ENCODE results near the gene TMEM182. TPM values are rescaled to one million over a fixed set of nuclear protein-coding genes. Genes with fewer than 3 reads are reported as not detected.

TMEM182 gene
- total and polyA plus RNA-seq, 2 of the 4 experiments (the other 2 are of a cell fraction) = 1.3 to 1.4 TPM

DNA sequence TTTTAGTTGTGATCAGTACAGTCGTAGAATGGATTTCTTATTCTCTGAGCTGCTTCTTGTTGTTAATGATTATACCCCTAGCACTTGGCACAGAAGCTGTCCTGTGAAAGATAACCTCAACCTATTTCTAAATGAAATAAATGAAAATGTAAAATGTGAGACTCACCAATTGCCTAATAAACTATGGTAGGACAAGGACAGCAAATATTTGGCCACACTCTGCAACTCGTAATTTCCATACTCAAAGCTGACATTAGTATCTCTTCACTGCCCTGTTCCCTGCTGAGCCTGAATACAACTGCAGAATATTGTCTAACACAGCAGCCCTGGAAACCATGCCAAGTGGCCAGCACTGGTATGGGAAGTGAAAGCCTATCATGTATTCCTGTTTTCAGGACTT, 34.5 kb downstream of the TMEM182 start:
- intact Hi-C loops (cut with micrococcal nuclease) = no loop called here
- WGBS, 2 experiments (ENCODE audit: extremely low coverage in 2 of 2, insufficient read length in 1 of 2) = no CpG with 5 or more reads among the region's 2 CpGs

More for the DNA sequence above, 34.5 kb downstream of the TMEM182 start:
- ChIA-PET CTCF (interaction anchor here (1.0 kb wide), 1 partner anchor 44 kb away, joined by 3 read pairs; no protein-coding TSS in a partner anchor), POLR2A (ENCODE audit: unreplicated experiment) (no interaction called here)
- TF ChIP-seq CHD1 (IDR thresholded peaks at IDR 0.05; ENCODE audit: low read depth, low read length) (no peak), SMC3 (IDR thresholded peaks at IDR 0.05; ENCODE audit: low read depth, low read length) (no peak)
- H2AK9ac ChIP-seq (replicated peaks; ENCODE audit: low read depth, low read length, poor library complexity) = no peak overlapping the region
- no peak overlapping the region for H3K4me3 ChIP-seq (ENCODE audit: insufficient read depth, low read depth, low read length)
- H4K5ac ChIP-seq (ENCODE audit: low read depth, low read length) = no peak overlapping the region
- DNase-seq (no peak), ATAC-seq (ENCODE audit: low read depth) (no peak)
- H3K9me3 ChIP-seq (ENCODE audit: control insufficient read depth, insufficient read depth, low read length) = peaks cover 4% of the 10 kb centered on the region
- H4K8ac ChIP-seq (ENCODE audit: low read depth in 2 of 2, low read length in 2 of 2) = no peak overlapping the region
- H3K23ac ChIP-seq (ENCODE audit: low read depth, low read length) = no peak overlapping the region
- no peak overlapping the region for H2BK120ac ChIP-seq (ENCODE audit: low read depth, low read length)
- H3K56ac ChIP-seq (ENCODE audit: extremely low read depth, insufficient read depth, low read length) = no peak overlapping the region
- no peak overlapping the region for H2AK5ac ChIP-seq (ENCODE audit: low read depth, low read length)
- no peak overlapping the region for H3K14ac ChIP-seq (replicated peaks; ENCODE audit: low read depth, low read length)
- in situ Hi-C loops (cut with MboI; ENCODE audit: low sequenced_read_pairs) = no loop called here
- H3K9ac ChIP-seq (ENCODE audit: low read depth, low read length) = no peak overlapping the region
- H3K79me1 ChIP-seq (ENCODE audit: low read depth in 1 of 2, low read length in 2 of 2) = no peaks in the 10 kb centered on the region
- H2AFZ ChIP-seq (replicated peaks; ENCODE audit: low read length, poor library complexity) = no peak overlapping the region
- no peak overlapping the region for H3K27ac ChIP-seq (ENCODE audit: insufficient read depth, low read length)
- H3K4ac ChIP-seq (ENCODE audit: low read depth, low read length) = no peak overlapping the region
- H3K18ac ChIP-seq (ENCODE audit: low read depth, low read length) = no peak overlapping the region
- H2BK5ac ChIP-seq (ENCODE audit: low read depth, low read length, poor library complexity, severe bottlenecking) = no peak overlapping the region
- no peaks in the 10 kb centered on the region for H3K4me1 ChIP-seq (ENCODE audit: control insufficient read depth, insufficient read depth, low read length)
- H3K27me3 ChIP-seq (ENCODE audit: control insufficient read depth, insufficient read depth, low read length) = no peaks in the 10 kb centered on the region
- H3K36me3 ChIP-seq (ENCODE audit: control insufficient read depth, insufficient read depth, low read length) = no peaks in the 10 kb centered on the region
- dilution Hi-C loops (cut with HindIII; ENCODE audit: low sequenced_read_pairs, unreplicated experiment) = no loop called here
- no peaks in the 10 kb centered on the region for H3K9me1 ChIP-seq (ENCODE audit: insufficient read depth, low read length)
- H4K91ac ChIP-seq (ENCODE audit: insufficient read depth, low read depth, low read length) = no peak overlapping the region
- no peak overlapping the region for H2BK20ac ChIP-seq (ENCODE audit: low read depth, low read length)
- H3K4me2 ChIP-seq (ENCODE audit: low read depth, low read length) = no peak overlapping the region
- no peaks in the 10 kb centered on the region for H4K20me1 ChIP-seq (ENCODE audit: insufficient read depth, low read length)
- no peak overlapping the region for H2BK15ac ChIP-seq (ENCODE audit: low read depth, low read length)
- BruUV-seq (replicated peaks) = no TSS peak

Measured in IMR-90 (cell line).